Liver (tissue), 9 donors: ENCODE data around the gene NR1D1. TPM values are rescaled to one million over a fixed set of nuclear protein-coding genes. Genes with fewer than 3 reads are reported as not detected.

Experiments used
- DNase-seq: peaks from one replicate; pipeline ENCODE4 v3.0.0-alpha.2; 2017; ENCODE audit warnings: low spot score
- H3K27ac ChIP-seq, 2 donors: one replicate each; pipeline ENCODE4 v1.7.0; 2013; ENCODE audit warnings: inconsistent platforms in 2 of 2, low read length in 2 of 2, control low read depth in 1 of 2, low read depth in 1 of 2, mild to moderate bottlenecking in 1 of 2
- H3K27me3 ChIP-seq, 4 donors: one replicate each; pipeline versions ENCODE4 v1.6.1 to v1.7.0; 2013; ENCODE audit warnings: low read length in 3 of 4, inconsistent platforms in 1 of 4, mild to moderate bottlenecking in 1 of 4, moderate library complexity in 1 of 4; ENCODE audit not compliant: control insufficient read depth in 4 of 4, insufficient read depth in 4 of 4
- H3K36me3 ChIP-seq, 4 donors: one replicate each; pipeline versions ENCODE4 v1.6.1 to v1.7.0; 2013; ENCODE audit warnings: low read length in 3 of 4, mild to moderate bottlenecking in 3 of 4, low read depth in 1 of 4, moderate library complexity in 1 of 4; ENCODE audit not compliant: control insufficient read depth in 4 of 4, insufficient read depth in 3 of 4
- H3K4me1 ChIP-seq, 4 donors: one replicate each; pipeline versions ENCODE4 v1.6.1 to v1.7.0; 2013; ENCODE audit warnings: low read length in 3 of 4, mild to moderate bottlenecking in 3 of 4, moderate library complexity in 1 of 4; ENCODE audit not compliant: control insufficient read depth in 4 of 4, insufficient read depth in 4 of 4
- H3K4me3 ChIP-seq, 3 donors: one replicate each; pipeline versions ENCODE4 v1.6.1 to v1.7.0; 2013; ENCODE audit warnings: low read length in 3 of 3, control low read depth in 1 of 3, low read depth in 1 of 3, mild to moderate bottlenecking in 1 of 3
- H3K9ac ChIP-seq, 2 donors: one replicate each; pipeline ENCODE4 v1.7.0; 2013; ENCODE audit warnings: low read length in 2 of 2, mild to moderate bottlenecking in 2 of 2, moderate library complexity in 2 of 2, control low read depth in 1 of 2, low read depth in 1 of 2
- H3K9me3 ChIP-seq, 4 donors: one replicate each; pipeline versions ENCODE4 v1.6.1 to v1.7.0; 2013; ENCODE audit warnings: low read length in 3 of 4; ENCODE audit not compliant: control insufficient read depth in 4 of 4
- EGR1 ChIP-seq, 2 donors: IDR thresholded peaks; 2 replicates each; pipeline ENCODE4 v1.6.1; 2016 to 2018; ENCODE audit warnings: antibody characterized with exemption in 2 of 2, low read depth in 2 of 2
- FOXA1 ChIP-seq: IDR thresholded peaks from 2 replicates; pipeline ENCODE4 v1.6.1; 2016; ENCODE audit warnings: antibody characterized with exemption
- FOXA2 ChIP-seq: IDR thresholded peaks from 2 replicates; pipeline ENCODE4 v1.6.1; 2016; ENCODE audit warnings: antibody characterized with exemption
- GABPA ChIP-seq, 2 donors: IDR thresholded peaks in 1 of 2; conservative IDR thresholded peaks in 1 of 2; 2 replicates each; pipeline ENCODE4 v1.6.1; 2016; ENCODE audit warnings: antibody characterized with exemption in 2 of 2, mild to moderate bottlenecking in 1 of 2, moderate library complexity in 1 of 2
- HNF4A ChIP-seq, 2 donors: conservative IDR thresholded peaks; 2 replicates each; pipeline ENCODE4 v1.6.1; 2016; ENCODE audit warnings: antibody characterized with exemption in 2 of 2, mild to moderate bottlenecking in 2 of 2
- HNF4G ChIP-seq: IDR thresholded peaks from 2 replicates; pipeline ENCODE4 v1.6.1; 2016; ENCODE audit warnings: antibody characterized with exemption
- JUND ChIP-seq, 2 donors: IDR thresholded peaks; 2 replicates each; pipeline ENCODE4 v1.6.1; 2016; ENCODE audit warnings: antibody characterized with exemption in 2 of 2
- RAD21 ChIP-seq, 2 donors: IDR thresholded peaks; 2 replicates each; pipeline ENCODE4 v1.6.1; 2016; ENCODE audit warnings: antibody characterized with exemption in 2 of 2, mild to moderate bottlenecking in 2 of 2
- RXRA ChIP-seq, 2 donors: IDR thresholded peaks; 2 replicates each; pipeline ENCODE4 v1.6.1; 2017 to 2018; ENCODE audit warnings: antibody characterized with exemption in 2 of 2, mild to moderate bottlenecking in 1 of 2
- SP1 ChIP-seq: IDR thresholded peaks from 2 replicates; pipeline ENCODE4 v1.6.1; 2018; ENCODE audit warnings: antibody characterized with exemption, mild to moderate bottlenecking
- TAF1 ChIP-seq: conservative IDR thresholded peaks from 2 replicates; pipeline ENCODE4 v1.6.1; 2016; ENCODE audit warnings: antibody characterized with exemption, mild to moderate bottlenecking
- YY1 ChIP-seq: IDR thresholded peaks from 2 replicates; pipeline ENCODE4 v1.6.1; 2016; ENCODE audit warnings: antibody characterized with exemption, mild to moderate bottlenecking
- WGBS: extraction: QIAGEN DNeasy Blood & Tissue Kit; methylation state at CpG from one replicate; pipeline ENCODE4 v1.1.7; 2013; 5-methylcytosine and 5-hydroxymethylcytosine counted together
- polyA plus RNA-seq, 2 donors: library from polyadenylated mRNA; stranded (reverse) in 1 of 2; unstranded in 1 of 2; fragments of 200-250 nt in 1 of 2; fragments of >200 nt in 1 of 2; fragmentation: Nextera tagmentation in 1 of 2; extraction: Ambion mirVana in 1 of 2; gene quantifications; one replicate each; pipeline versions ENCODE4 v1.2.1 to v1.2.3, GENCODE V29; 2013 to 2015
- total RNA-seq, 2 donors: library from RNA; depleted of rRNA; stranded (reverse); fragments of >200 nt; gene quantifications; one replicate each; pipeline ENCODE4 v1.2.3, GENCODE V29; 2014
- TF ChIP-seq, protein P1 (sequence below): IDR thresholded peaks from 2 replicates; pipeline ENCODE4 v1.6.1; 2016; ENCODE audit warnings: antibody characterized with exemption
- TF ChIP-seq, protein P2 (sequence below): fragments of 150-350 bp; IDR thresholded peaks from 2 replicates; pipeline ENCODE4 v1.5.1; 2017; ENCODE audit warnings: improper control_type of control experiment, low read depth, low read length; ENCODE audit not compliant: missing input control
- TF ChIP-seq, protein P3 (sequence below): IDR thresholded peaks from 2 replicates; pipeline ENCODE4 v1.6.1; 2016; ENCODE audit warnings: antibody characterized with exemption
- TF ChIP-seq, protein P4 (sequence below): IDR thresholded peaks from 2 replicates; pipeline ENCODE4 v1.6.1; 2016; ENCODE audit warnings: antibody characterized with exemption, mild to moderate bottlenecking
- donor health status: healthy.
- donor health status: healthy.
- donor health status: healthy.
- donor health status: healthy.
- donor health status: healthy.

NR1D1 gene
- total and polyA plus RNA-seq, 4 donors, result 0.84 to 13.7 (median 5.6) TPM

DNA sequence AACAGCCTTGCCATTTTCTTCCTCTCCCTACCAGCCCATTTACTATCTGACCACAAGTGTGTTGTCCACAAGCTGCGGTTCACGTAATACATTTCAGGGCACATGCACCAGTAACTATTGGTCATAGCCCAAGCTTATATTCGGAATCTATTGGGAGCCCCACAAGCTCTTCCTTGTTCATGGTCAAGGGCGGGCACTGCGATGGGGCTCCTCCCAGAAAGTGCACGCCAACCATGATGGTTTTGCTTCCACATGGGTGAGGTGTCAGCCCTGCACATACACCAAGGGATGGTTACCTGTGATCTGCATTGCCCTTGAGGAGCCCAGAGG lies 25.6 kb downstream of the NR1D1 start:
- WGBS, result 65% methylated on average over 6 of the region's 6 CpGs
- TF ChIP-seq YY1 (no peak), RAD21 (IDR thresholded peaks at IDR 0.05) (no peak), FOXA1 (no peak), EGR1 (IDR thresholded peaks at IDR 0.05; ENCODE audit: low read depth in 2 of 2) (no peak), RXRA (IDR thresholded peaks at IDR 0.05) (no peak), HNF4G (no peak), HNF4A (conservative IDR thresholded peaks at IDR 0.05) (no peak), GABPA (IDR thresholded peaks at IDR 0.05 in 1 of 2, conservative IDR thresholded peaks at IDR 0.05 in 1 of 2) (no peak), JUND (IDR thresholded peaks at IDR 0.05) (no peak), SP1 (no peak), FOXA2 (no peak), TAF1 (no peak)
- TF ChIP-seq, protein P1, sequence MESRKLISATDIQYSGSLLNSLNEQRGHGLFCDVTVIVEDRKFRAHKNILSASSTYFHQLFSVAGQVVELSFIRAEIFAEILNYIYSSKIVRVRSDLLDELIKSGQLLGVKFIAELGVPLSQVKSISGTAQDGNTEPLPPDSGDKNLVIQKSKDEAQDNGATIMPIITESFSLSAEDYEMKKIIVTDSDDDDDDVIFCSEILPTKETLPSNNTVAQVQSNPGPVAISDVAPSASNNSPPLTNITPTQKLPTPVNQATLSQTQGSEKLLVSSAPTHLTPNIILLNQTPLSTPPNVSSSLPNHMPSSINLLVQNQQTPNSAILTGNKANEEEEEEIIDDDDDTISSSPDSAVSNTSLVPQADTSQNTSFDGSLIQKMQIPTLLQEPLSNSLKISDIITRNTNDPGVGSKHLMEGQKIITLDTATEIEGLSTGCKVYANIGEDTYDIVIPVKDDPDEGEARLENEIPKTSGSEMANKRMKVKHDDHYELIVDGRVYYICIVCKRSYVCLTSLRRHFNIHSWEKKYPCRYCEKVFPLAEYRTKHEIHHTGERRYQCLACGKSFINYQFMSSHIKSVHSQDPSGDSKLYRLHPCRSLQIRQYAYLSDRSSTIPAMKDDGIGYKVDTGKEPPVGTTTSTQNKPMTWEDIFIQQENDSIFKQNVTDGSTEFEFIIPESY, result no peak
- TF ChIP-seq, protein P2, sequence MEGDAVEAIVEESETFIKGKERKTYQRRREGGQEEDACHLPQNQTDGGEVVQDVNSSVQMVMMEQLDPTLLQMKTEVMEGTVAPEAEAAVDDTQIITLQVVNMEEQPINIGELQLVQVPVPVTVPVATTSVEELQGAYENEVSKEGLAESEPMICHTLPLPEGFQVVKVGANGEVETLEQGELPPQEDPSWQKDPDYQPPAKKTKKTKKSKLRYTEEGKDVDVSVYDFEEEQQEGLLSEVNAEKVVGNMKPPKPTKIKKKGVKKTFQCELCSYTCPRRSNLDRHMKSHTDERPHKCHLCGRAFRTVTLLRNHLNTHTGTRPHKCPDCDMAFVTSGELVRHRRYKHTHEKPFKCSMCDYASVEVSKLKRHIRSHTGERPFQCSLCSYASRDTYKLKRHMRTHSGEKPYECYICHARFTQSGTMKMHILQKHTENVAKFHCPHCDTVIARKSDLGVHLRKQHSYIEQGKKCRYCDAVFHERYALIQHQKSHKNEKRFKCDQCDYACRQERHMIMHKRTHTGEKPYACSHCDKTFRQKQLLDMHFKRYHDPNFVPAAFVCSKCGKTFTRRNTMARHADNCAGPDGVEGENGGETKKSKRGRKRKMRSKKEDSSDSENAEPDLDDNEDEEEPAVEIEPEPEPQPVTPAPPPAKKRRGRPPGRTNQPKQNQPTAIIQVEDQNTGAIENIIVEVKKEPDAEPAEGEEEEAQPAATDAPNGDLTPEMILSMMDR, result no peak
- TF ChIP-seq, protein P3, sequence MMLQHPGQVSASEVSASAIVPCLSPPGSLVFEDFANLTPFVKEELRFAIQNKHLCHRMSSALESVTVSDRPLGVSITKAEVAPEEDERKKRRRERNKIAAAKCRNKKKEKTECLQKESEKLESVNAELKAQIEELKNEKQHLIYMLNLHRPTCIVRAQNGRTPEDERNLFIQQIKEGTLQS, result no peak
- TF ChIP-seq, protein P4, sequence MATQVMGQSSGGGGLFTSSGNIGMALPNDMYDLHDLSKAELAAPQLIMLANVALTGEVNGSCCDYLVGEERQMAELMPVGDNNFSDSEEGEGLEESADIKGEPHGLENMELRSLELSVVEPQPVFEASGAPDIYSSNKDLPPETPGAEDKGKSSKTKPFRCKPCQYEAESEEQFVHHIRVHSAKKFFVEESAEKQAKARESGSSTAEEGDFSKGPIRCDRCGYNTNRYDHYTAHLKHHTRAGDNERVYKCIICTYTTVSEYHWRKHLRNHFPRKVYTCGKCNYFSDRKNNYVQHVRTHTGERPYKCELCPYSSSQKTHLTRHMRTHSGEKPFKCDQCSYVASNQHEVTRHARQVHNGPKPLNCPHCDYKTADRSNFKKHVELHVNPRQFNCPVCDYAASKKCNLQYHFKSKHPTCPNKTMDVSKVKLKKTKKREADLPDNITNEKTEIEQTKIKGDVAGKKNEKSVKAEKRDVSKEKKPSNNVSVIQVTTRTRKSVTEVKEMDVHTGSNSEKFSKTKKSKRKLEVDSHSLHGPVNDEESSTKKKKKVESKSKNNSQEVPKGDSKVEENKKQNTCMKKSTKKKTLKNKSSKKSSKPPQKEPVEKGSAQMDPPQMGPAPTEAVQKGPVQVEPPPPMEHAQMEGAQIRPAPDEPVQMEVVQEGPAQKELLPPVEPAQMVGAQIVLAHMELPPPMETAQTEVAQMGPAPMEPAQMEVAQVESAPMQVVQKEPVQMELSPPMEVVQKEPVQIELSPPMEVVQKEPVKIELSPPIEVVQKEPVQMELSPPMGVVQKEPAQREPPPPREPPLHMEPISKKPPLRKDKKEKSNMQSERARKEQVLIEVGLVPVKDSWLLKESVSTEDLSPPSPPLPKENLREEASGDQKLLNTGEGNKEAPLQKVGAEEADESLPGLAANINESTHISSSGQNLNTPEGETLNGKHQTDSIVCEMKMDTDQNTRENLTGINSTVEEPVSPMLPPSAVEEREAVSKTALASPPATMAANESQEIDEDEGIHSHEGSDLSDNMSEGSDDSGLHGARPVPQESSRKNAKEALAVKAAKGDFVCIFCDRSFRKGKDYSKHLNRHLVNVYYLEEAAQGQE, result no peak
- Histone ChIP-seq H3K27ac (peak overlapping the region in 1 of 2 donors; percentile 59), H3K4me3 (no peak overlapping the region), H3K9ac (no peak overlapping the region), H3K36me3 (no peaks in the 10 kb centered on the region), H3K27me3 (no peaks in the 10 kb centered on the region), H3K4me1 (peaks cover 33 to 62% (median 43%) of the 10 kb centered on the region in 4 donors), H3K9me3 (no peaks in the 10 kb centered on the region)
- DNase-seq, result no peak

DNA sequence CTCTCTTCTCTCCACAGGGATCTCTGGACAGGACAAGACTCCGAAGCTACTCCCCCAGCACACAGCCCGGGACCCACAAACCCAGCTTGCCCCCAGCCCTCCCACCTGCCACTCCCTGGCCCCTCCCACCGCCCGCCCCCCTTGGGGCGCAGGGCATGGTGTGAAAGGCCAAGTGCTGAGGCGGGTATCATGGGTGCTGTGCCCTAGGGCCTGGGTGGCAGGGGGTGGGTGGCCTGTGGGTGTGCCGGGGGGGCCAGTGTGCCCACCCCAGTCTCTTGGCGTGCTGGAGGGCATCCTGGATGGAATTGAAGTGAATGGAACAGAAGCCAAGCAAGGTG lies 26.2 kb downstream of the NR1D1 start:
- H3K4me1 ChIP-seq, result peaks cover 33 to 69% (median 48%) of the 10 kb centered on the region in 4 donors
- H3K9ac ChIP-seq, result no peak overlapping the region
- DNase-seq, result no peak
- no peaks in the 10 kb centered on the region for H3K36me3 ChIP-seq
- no peaks in the 10 kb centered on the region for H3K9me3 ChIP-seq
- H3K27me3 ChIP-seq, result no peaks in the 10 kb centered on the region
- TF ChIP-seq GABPA (IDR thresholded peaks at IDR 0.05 in 1 of 2, conservative IDR thresholded peaks at IDR 0.05 in 1 of 2), result no peak
- no peak for TF ChIP-seq JUND (IDR thresholded peaks at IDR 0.05)
- TF ChIP-seq, protein P2, result no peak
- TF ChIP-seq HNF4A (conservative IDR thresholded peaks at IDR 0.05), result no peak
- TF ChIP-seq SP1, result no peak
- TF ChIP-seq, protein P3, result no peak
- no peak overlapping the region for H3K4me3 ChIP-seq
- 88% methylated on average over 8 of the region's 8 CpGs for WGBS
- no peak overlapping the region for H3K27ac ChIP-seq
